Fibroblast of lung (primary cell): ENCODE measurements around the gene ANXA3.

Experiments
- CTCF ChIP-seq, 2 donors: IDR thresholded peaks in 1 of 2; conservative IDR thresholded peaks in 1 of 2; 1 replicate in 1 of 2; 2 replicates in 1 of 2; pipeline ENCODE4 v1.5.1; 2011 to 2012; ENCODE audit warnings: low read length in 2 of 2, control low read depth in 1 of 2, inconsistent platforms in 1 of 2, low read depth in 1 of 2, mild to moderate bottlenecking in 1 of 2
- EZH2 ChIP-seq: IDR thresholded peaks from 2 replicates; pipeline ENCODE4 v1.5.1; 2012; ENCODE audit warnings: low read length, control low read depth, mild to moderate bottlenecking; ENCODE audit errors: missing control alignments

GRCh38 chr4:78611215-78611558 lies 59.6 kb downstream of the ANXA3 start:
- TF ChIP-seq CTCF (conservative IDR thresholded peaks at IDR 0.05 in 1 of 2, IDR thresholded peaks at IDR 0.05 in 1 of 2; ENCODE audit: low read depth in 1 of 2, low read length in 2 of 2) (no peak), EZH2 (no peak)
